Measurements from ENCODE around the gene LYST. TPM values are rescaled to one million over a fixed set of nuclear protein-coding genes. Genes with fewer than 3 reads are reported as not detected.
"Not testable (repeated sequence)": the region's sequence is repeated elsewhere in the genome, so short reads cannot be mapped to it uniquely, and the experiment has no call there.

LYST gene
- total RNA-seq, 3 donors from 2014 or later, result 30.3 to 35.2 (median 33.7) TPM

- peaks cover 8% of the 10 kb centered on the region for H3K4me1 Mint-ChIP-seq (ENCODE audit: low read depth)
- peak; percentile 88 to 91 for ATAC-seq
- no peak overlapping the region for H3K4me3 Mint-ChIP-seq
- no peak for DNase-seq
- peaks cover 41% of the 10 kb centered on the region for H3K36me3 Mint-ChIP-seq (ENCODE audit: insufficient read depth)
- no peaks in the 10 kb centered on the region for H3K9me3 Mint-ChIP-seq
- H3K27me3 Mint-ChIP-seq (ENCODE audit: low read depth), result no peaks in the 10 kb centered on the region
Observed at GRCh38 chr1:235763962-235764361, 102.7 kb downstream of the LYST start.

GRCh38 chr1:235759336-235759735 is 107.4 kb downstream of the LYST start:
- Mint-ChIP-seq H3K4me1 (ENCODE audit: low read depth) (no peaks in the 10 kb centered on the region), H3K27me3 (ENCODE audit: low read depth) (no peaks in the 10 kb centered on the region), H3K36me3 (ENCODE audit: insufficient read depth) (peaks cover 33% of the 10 kb centered on the region), H3K9me3 (no peaks in the 10 kb centered on the region), H3K4me3 (no peak overlapping the region)
- ATAC-seq (no peak), DNase-seq (no peak)

GRCh38 chr1:235758931-235759330 is 107.8 kb downstream of the LYST start:
- H3K4me1 Mint-ChIP-seq (ENCODE audit: low read depth), result no peaks in the 10 kb centered on the region
- H3K4me3 Mint-ChIP-seq, result no peak overlapping the region
- H3K9me3 Mint-ChIP-seq, result no peaks in the 10 kb centered on the region
- ATAC-seq, result no peak
- no peaks in the 10 kb centered on the region for H3K27me3 Mint-ChIP-seq (ENCODE audit: low read depth)
- no peak for DNase-seq
- H3K36me3 Mint-ChIP-seq (ENCODE audit: insufficient read depth), result peaks cover 36% of the 10 kb centered on the region

GRCh38 chr1:235757587-235758096 is 109.1 kb downstream of the LYST start:
- Mint-ChIP-seq H3K4me3 (no peak overlapping the region), H3K36me3 (ENCODE audit: insufficient read depth) (peaks cover 31% of the 10 kb centered on the region), H3K4me1 (ENCODE audit: low read depth) (no peaks in the 10 kb centered on the region), H3K27me3 (ENCODE audit: low read depth) (no peaks in the 10 kb centered on the region), H3K9me3 (no peaks in the 10 kb centered on the region)
- no peak for DNase-seq
- no peak for ATAC-seq

GRCh38 chr1:235754186-235754585 is 112.5 kb downstream of the LYST start:
- H3K36me3 Mint-ChIP-seq (ENCODE audit: insufficient read depth), result peaks cover 19% of the 10 kb centered on the region
- H3K4me3 Mint-ChIP-seq; H3K27me3 Mint-ChIP-seq (ENCODE audit: low read depth); DNase-seq; ATAC-seq; H3K4me1 Mint-ChIP-seq (ENCODE audit: low read depth); H3K9me3 Mint-ChIP-seq: not testable (repeated sequence)

GRCh38 chr1:235749755-235750300 is 116.9 kb downstream of the LYST start:
- Mint-ChIP-seq H3K4me3 (no peak overlapping the region), H3K4me1 (ENCODE audit: low read depth) (no peaks in the 10 kb centered on the region), H3K36me3 (ENCODE audit: insufficient read depth) (peaks cover 29% of the 10 kb centered on the region), H3K27me3 (ENCODE audit: low read depth) (no peaks in the 10 kb centered on the region), H3K9me3 (no peaks in the 10 kb centered on the region)
- DNase-seq, result no peak
- no peak for ATAC-seq

- Mint-ChIP-seq H3K9me3 (no peaks in the 10 kb centered on the region), H3K4me3 (no peak overlapping the region), H3K36me3 (ENCODE audit: insufficient read depth) (peaks cover 28% of the 10 kb centered on the region), H3K27me3 (ENCODE audit: low read depth) (no peaks in the 10 kb centered on the region), H3K4me1 (ENCODE audit: low read depth) (no peaks in the 10 kb centered on the region)
- ATAC-seq, result no peak
- no peak for DNase-seq
Observed at GRCh38 chr1:235748747-235749146, 118.0 kb downstream of the LYST start.

- H3K4me1 Mint-ChIP-seq (ENCODE audit: low read depth), result no peaks in the 10 kb centered on the region
- peaks cover 39% of the 10 kb centered on the region for H3K36me3 Mint-ChIP-seq (ENCODE audit: insufficient read depth)
Observed at GRCh38 chr1:235746245-235746644, 120.5 kb downstream of the LYST start.

GRCh38 chr1:235745503-235746136 is 121.1 kb downstream of the LYST start:
- Mint-ChIP-seq H3K36me3 (ENCODE audit: insufficient read depth) (peaks cover 38% of the 10 kb centered on the region), H3K27me3 (ENCODE audit: low read depth) (no peaks in the 10 kb centered on the region), H3K9me3 (no peaks in the 10 kb centered on the region), H3K4me3 (no peak overlapping the region), H3K4me1 (ENCODE audit: low read depth) (no peaks in the 10 kb centered on the region)
- ATAC-seq (no peak), DNase-seq (no peak)

More at GRCh38 chr1:235746245-235746644, 120.5 kb downstream of the LYST start:
- ATAC-seq, result no peak
- H3K9me3 Mint-ChIP-seq, result no peaks in the 10 kb centered on the region
- no peak for DNase-seq
- H3K4me3 Mint-ChIP-seq, result no peak overlapping the region
- H3K27me3 Mint-ChIP-seq (ENCODE audit: low read depth), result no peaks in the 10 kb centered on the region

- Mint-ChIP-seq H3K4me1 (ENCODE audit: low read depth) (no peaks in the 10 kb centered on the region), H3K9me3 (no peaks in the 10 kb centered on the region), H3K4me3 (no peak overlapping the region), H3K27me3 (ENCODE audit: low read depth) (no peaks in the 10 kb centered on the region), H3K36me3 (ENCODE audit: insufficient read depth) (peaks cover 49% of the 10 kb centered on the region)
- ATAC-seq (no peak), DNase-seq (no peak)
Observed at GRCh38 chr1:235742914-235743599, 123.6 kb downstream of the LYST start.

GRCh38 chr1:235741294-235741693 is 125.4 kb downstream of the LYST start:
- no peaks in the 10 kb centered on the region for H3K9me3 Mint-ChIP-seq
- ATAC-seq, result no peak
- H3K4me3 Mint-ChIP-seq, result no peak overlapping the region
- no peak for DNase-seq
- no peaks in the 10 kb centered on the region for H3K27me3 Mint-ChIP-seq (ENCODE audit: low read depth)
- H3K4me1 Mint-ChIP-seq (ENCODE audit: low read depth), result no peaks in the 10 kb centered on the region
- peaks cover 59% of the 10 kb centered on the region for H3K36me3 Mint-ChIP-seq (ENCODE audit: insufficient read depth)

- Mint-ChIP-seq H3K27me3 (ENCODE audit: low read depth) (no peaks in the 10 kb centered on the region), H3K9me3 (no peaks in the 10 kb centered on the region), H3K4me1 (ENCODE audit: low read depth) (peaks cover 1% of the 10 kb centered on the region), H3K36me3 (ENCODE audit: insufficient read depth) (peaks cover 51% of the 10 kb centered on the region), H3K4me3 (no peak overlapping the region)
- no peak for DNase-seq
- ATAC-seq, result no peak
Observed at GRCh38 chr1:235739631-235740030, 127.1 kb downstream of the LYST start.

- DNase-seq (no peak), ATAC-seq (no peak)
- H3K4me3 Mint-ChIP-seq, result no peak overlapping the region
- peaks cover 46% of the 10 kb centered on the region for H3K36me3 Mint-ChIP-seq (ENCODE audit: insufficient read depth)
- peaks cover 1% of the 10 kb centered on the region for H3K4me1 Mint-ChIP-seq (ENCODE audit: low read depth)
- H3K27me3 Mint-ChIP-seq (ENCODE audit: low read depth), result no peaks in the 10 kb centered on the region
- H3K9me3 Mint-ChIP-seq, result no peaks in the 10 kb centered on the region
Observed at GRCh38 chr1:235739124-235739523, 127.6 kb downstream of the LYST start.

GRCh38 chr1:235737751-235738150 is 129.0 kb downstream of the LYST start:
- H3K27me3 Mint-ChIP-seq (ENCODE audit: low read depth), result no peaks in the 10 kb centered on the region
- H3K9me3 Mint-ChIP-seq, result no peaks in the 10 kb centered on the region
- peaks cover 43% of the 10 kb centered on the region for H3K36me3 Mint-ChIP-seq (ENCODE audit: insufficient read depth)
- no peak for ATAC-seq
- H3K4me3 Mint-ChIP-seq, result no peak overlapping the region
- DNase-seq, result no peak
- peaks cover 3% of the 10 kb centered on the region for H3K4me1 Mint-ChIP-seq (ENCODE audit: low read depth)

GRCh38 chr1:235736263-235736662 is 130.4 kb downstream of the LYST start:
- Mint-ChIP-seq H3K27me3 (ENCODE audit: low read depth) (no peaks in the 10 kb centered on the region), H3K4me3 (no peak overlapping the region), H3K36me3 (ENCODE audit: insufficient read depth) (peaks cover 36% of the 10 kb centered on the region), H3K4me1 (ENCODE audit: low read depth) (peaks cover 3% of the 10 kb centered on the region), H3K9me3 (no peaks in the 10 kb centered on the region)
- ATAC-seq (no peak), DNase-seq (no peak)
